K562 (cell line): ENCODE measurements around the gene CHRNG. TPM values are rescaled to one million over a fixed set of nuclear protein-coding genes. Genes with fewer than 3 reads are reported as not detected.

Experiments
- CBFB ChIP-seq: sonication (generic); formaldehyde crosslinking; IDR thresholded peaks from 2 replicates; pipeline ENCODE4 v1.4.0; 2020; ENCODE audit warnings: mild to moderate bottlenecking, missing genetic modification reagents
- CBX3 ChIP-seq, 2 experiments: IDR thresholded peaks; 1 replicate in 1 of 2; 2 replicates in 1 of 2; pipeline ENCODE4 v1.6.1; 2012; ENCODE audit warnings: inconsistent platforms in 2 of 2, low read length in 2 of 2, borderline replicate concordance in 1 of 2, control low read depth in 1 of 2
- CCAR2 ChIP-seq: fragments of 200-400 bp; formaldehyde crosslinking; IDR thresholded peaks from 2 replicates; pipeline ENCODE4 v1.6.1; 2017; ENCODE audit warnings: mild to moderate bottlenecking, low read depth, low read length
- CHD1 ChIP-seq: fragments of 200-600 bp; sonication (generic); IDR thresholded peaks from one replicate; pipeline ENCODE4 v1.6.1; 2012; ENCODE audit warnings: mild to moderate bottlenecking, moderate library complexity, low read length, inconsistent platforms
- CREB1 ChIP-seq, 2 experiments: sonication (generic) in 1 of 2; formaldehyde crosslinking in 1 of 2; IDR thresholded peaks; 2 replicates each; pipeline versions ENCODE4 v1.6.1 to v1.8.0; 2012 to 2022; ENCODE audit warnings: inconsistent platforms in 1 of 2, mild to moderate bottlenecking in 1 of 2, missing genetic modification reagents in 1 of 2, moderate library complexity in 1 of 2
- ELF2 ChIP-seq: fragments of 250-450 bp; sonication (Bioruptor Pico); IDR thresholded peaks from 2 replicates; pipeline ENCODE4 v1.5.0; 2021; ENCODE audit warnings: mild to moderate bottlenecking
- HMG20B ChIP-seq: fragments of 250-450 bp; sonication (Bioruptor Pico); IDR thresholded peaks from 2 replicates; pipeline ENCODE4 v1.5.0; 2021; ENCODE audit warnings: mild to moderate bottlenecking
- NRF1 ChIP-seq, 2 experiments: fragments of 450-650 bp; IDR thresholded peaks in 1 of 2; conservative IDR thresholded peaks in 1 of 2; 2 replicates each; pipeline ENCODE4 v1.6.1; 2014; ENCODE audit warnings: mild to moderate bottlenecking in 2 of 2
- PHF20 ChIP-seq: fragments of 450-650 bp; IDR thresholded peaks from 2 replicates; pipeline ENCODE4 v1.6.1; 2018; ENCODE audit not compliant: partially characterized antibody
- SMARCA4 ChIP-seq: fragments of 450-650 bp; IDR thresholded peaks from 2 replicates; pipeline ENCODE4 v1.6.1; 2016
- XRCC5 ChIP-seq: fragments of 200-400 bp; formaldehyde crosslinking; IDR thresholded peaks from 2 replicates; pipeline ENCODE4 v1.6.1; 2017; ENCODE audit warnings: low read depth, mild to moderate bottlenecking, low read length
- ZC3H4 ChIP-seq: sonication (generic); formaldehyde crosslinking; IDR thresholded peaks from 2 replicates; pipeline ENCODE4 v1.9.0; 2021; ENCODE audit warnings: missing genetic modification reagents, borderline replicate concordance
- ZNF134 ChIP-seq: fragments of 250-450 bp; sonication (Bioruptor Pico); conservative IDR thresholded peaks from 2 replicates; pipeline ENCODE4 v1.4.0; 2020
- ZZZ3 ChIP-seq: fragments of 450-650 bp; IDR thresholded peaks from 2 replicates; pipeline ENCODE4 v1.6.1; 2016; ENCODE audit warnings: antibody characterized with exemption, mild to moderate bottlenecking, moderate library complexity
- polyA plus RNA-seq, 8 experiments: library from polyadenylated mRNA; depleted of rRNA in 4 of 8; stranded (reverse) in 5 of 8; unstranded in 3 of 8; fragments of >200 nt; fragmentation: Nextera tagmentation in 2 of 8; fragmentation: Illumina TruSeq in 1 of 8; extraction: Ambion mirVana in 2 of 8; extraction: Trizol in 1 of 8; gene quantifications; 2 replicates each; pipeline versions ENCODE4 v1.2.1 to v1.2.3, GENCODE V29; 2011 to 2014; ENCODE audit warnings: inconsistent platforms in 1 of 8, missing spikeins in 1 of 8
- total RNA-seq, 7 experiments: library from RNA; depleted of rRNA in 6 of 7; stranded (reverse); fragments of >200 nt in 6 of 7; fragmentation: Illumina TruSeq in 2 of 7; extraction: Trizol in 2 of 7; gene quantifications; 2 replicates each; pipeline versions ENCODE4 v1.2.1 to v1.2.3, GENCODE V29; 2011 to 2021; ENCODE audit warnings: low replicate concordance in 1 of 7
- TF ChIP-seq, protein P1 (sequence below), 2 experiments: fragments of 450-650 bp in 1 of 2; sonication (generic) in 1 of 2; formaldehyde crosslinking in 1 of 2; IDR thresholded peaks; 2 replicates each; pipeline versions ENCODE4 v1.7.1 to v1.9.0; 2016 to 2022; ENCODE audit warnings: inconsistent platforms in 1 of 2, mild to moderate bottlenecking in 1 of 2, missing genetic modification reagents in 1 of 2
- TF ChIP-seq, protein P2 (sequence below): IDR thresholded peaks from 2 replicates; pipeline ENCODE4 v1.6.1; 2011; ENCODE audit warnings: borderline replicate concordance, low read depth, mild to moderate bottlenecking, moderate library complexity, low read length; ENCODE audit not compliant: insufficient read depth, poor library complexity, severe bottlenecking

The CHRNG gene
- total and polyA plus RNA-seq, 9 of the 15 experiments (the other 6 are each of a cell fraction or from before 2014, with no cell fraction given): not detected

DNA sequence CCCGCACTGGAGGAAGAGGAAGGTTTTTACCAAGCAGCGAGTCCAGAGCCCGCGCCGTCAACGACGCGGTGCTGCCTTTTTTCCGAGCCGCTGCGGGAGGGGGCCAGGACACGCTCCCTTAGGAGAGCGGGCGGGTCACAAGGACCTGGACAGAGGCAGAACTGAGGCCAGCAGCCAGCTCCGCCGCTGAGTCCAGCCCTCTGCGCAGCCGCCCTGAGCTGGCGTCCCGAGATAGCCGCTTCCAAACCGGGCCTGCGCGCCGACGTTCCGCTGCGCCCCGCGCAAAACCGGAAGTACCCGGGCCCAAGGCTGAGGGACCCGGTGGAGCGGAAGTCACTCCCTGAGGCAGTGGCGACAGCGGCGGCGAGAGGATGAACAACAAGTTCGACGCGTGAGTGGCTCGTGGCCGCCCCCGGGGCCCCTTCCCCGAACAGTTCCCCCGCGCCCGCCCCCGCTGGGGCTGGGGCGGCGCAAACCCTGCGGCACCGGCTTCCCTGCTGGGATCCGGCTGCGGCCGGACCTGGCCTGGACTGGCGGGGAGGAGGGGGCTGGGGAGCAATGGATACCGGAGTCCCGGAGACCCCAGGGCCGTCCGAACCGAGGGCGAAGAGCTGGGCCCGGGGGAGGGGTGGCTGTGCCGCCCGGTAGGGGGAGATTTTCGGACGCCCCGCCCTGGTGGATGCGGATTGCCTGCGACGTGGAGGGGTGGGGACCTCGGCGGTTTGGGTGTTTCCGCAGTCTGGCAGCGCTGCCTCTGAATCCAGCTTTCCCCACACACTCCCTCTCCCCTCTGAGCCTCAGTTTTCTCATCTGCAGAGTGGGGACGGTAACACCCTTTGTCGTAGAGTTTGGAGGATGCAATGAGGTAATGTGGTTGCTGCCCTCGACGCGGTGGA is 11.1 kb downstream of the CHRNG start, which contains the start of the genes EIF4E2 and TIGD1 (continued):
- TF ChIP-seq, protein P1, sequence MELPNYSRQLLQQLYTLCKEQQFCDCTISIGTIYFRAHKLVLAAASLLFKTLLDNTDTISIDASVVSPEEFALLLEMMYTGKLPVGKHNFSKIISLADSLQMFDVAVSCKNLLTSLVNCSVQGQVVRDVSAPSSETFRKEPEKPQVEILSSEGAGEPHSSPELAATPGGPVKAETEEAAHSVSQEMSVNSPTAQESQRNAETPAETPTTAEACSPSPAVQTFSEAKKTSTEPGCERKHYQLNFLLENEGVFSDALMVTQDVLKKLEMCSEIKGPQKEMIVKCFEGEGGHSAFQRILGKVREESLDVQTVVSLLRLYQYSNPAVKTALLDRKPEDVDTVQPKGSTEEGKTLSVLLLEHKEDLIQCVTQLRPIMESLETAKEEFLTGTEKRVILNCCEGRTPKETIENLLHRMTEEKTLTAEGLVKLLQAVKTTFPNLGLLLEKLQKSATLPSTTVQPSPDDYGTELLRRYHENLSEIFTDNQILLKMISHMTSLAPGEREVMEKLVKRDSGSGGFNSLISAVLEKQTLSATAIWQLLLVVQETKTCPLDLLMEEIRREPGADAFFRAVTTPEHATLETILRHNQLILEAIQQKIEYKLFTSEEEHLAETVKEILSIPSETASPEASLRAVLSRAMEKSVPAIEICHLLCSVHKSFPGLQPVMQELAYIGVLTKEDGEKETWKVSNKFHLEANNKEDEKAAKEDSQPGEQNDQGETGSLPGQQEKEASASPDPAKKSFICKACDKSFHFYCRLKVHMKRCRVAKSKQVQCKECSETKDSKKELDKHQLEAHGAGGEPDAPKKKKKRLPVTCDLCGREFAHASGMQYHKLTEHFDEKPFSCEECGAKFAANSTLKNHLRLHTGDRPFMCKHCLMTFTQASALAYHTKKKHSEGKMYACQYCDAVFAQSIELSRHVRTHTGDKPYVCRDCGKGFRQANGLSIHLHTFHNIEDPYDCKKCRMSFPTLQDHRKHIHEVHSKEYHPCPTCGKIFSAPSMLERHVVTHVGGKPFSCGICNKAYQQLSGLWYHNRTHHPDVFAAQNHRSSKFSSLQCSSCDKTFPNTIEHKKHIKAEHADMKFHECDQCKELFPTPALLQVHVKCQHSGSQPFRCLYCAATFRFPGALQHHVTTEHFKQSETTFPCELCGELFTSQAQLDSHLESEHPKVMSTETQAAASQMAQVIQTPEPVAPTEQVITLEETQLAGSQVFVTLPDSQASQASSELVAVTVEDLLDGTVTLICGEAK (IDR thresholded peaks at IDR 0.05): peak; percentile 99
- TF ChIP-seq, protein P1 (CRISPR knock-in tag; IDR thresholded peaks at IDR 0.05): no peak
- TF ChIP-seq CREB1 (IDR thresholded peaks at IDR 0.05): no peak; the same call in 1 of the 2 replicates
- peak; percentile 82 for TF ChIP-seq CREB1 (CRISPR knock-in tag; IDR thresholded peaks at IDR 0.05)
- TF ChIP-seq CHD1: no peak
- peak in 1 of 2 experiments; percentile 82; a peak in 2 of 3 replicates for TF ChIP-seq CBX3 (IDR thresholded peaks at IDR 0.05; ENCODE audit: borderline replicate concordance in 1 of 2, low read length in 2 of 2)
- TF ChIP-seq ZNF134: no peak
- peak; percentile 75 for TF ChIP-seq PHF20
- TF ChIP-seq ZC3H4 (CRISPR knock-in tag): no peak
- TF ChIP-seq ELF2 (CRISPR knock-in tag): peak; percentile 77
- TF ChIP-seq ZZZ3: no peak
- 0 out of 2 replicates have a peak, but pooled peaks have one; percentile 25 for TF ChIP-seq XRCC5
- TF ChIP-seq, protein P2, sequence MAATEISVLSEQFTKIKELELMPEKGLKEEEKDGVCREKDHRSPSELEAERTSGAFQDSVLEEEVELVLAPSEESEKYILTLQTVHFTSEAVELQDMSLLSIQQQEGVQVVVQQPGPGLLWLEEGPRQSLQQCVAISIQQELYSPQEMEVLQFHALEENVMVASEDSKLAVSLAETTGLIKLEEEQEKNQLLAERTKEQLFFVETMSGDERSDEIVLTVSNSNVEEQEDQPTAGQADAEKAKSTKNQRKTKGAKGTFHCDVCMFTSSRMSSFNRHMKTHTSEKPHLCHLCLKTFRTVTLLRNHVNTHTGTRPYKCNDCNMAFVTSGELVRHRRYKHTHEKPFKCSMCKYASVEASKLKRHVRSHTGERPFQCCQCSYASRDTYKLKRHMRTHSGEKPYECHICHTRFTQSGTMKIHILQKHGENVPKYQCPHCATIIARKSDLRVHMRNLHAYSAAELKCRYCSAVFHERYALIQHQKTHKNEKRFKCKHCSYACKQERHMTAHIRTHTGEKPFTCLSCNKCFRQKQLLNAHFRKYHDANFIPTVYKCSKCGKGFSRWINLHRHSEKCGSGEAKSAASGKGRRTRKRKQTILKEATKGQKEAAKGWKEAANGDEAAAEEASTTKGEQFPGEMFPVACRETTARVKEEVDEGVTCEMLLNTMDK: peak; percentile 55
- peak; percentile 29; the same call in 1 of the 2 replicates for TF ChIP-seq CBFB (CRISPR knock-in tag)
- no peak for TF ChIP-seq CCAR2
- TF ChIP-seq NRF1 (conservative IDR thresholded peaks at IDR 0.05 in 1 of 2, IDR thresholded peaks at IDR 0.05 in 1 of 2): peak; percentile 95 to 96
- TF ChIP-seq SMARCA4: no peak
- no peak for TF ChIP-seq HMG20B (CRISPR knock-in tag)
